Measurements from ENCODE around the gene CLN3. TPM values are rescaled to one million over a fixed set of nuclear protein-coding genes. Genes with fewer than 3 reads are reported as not detected.

CLN3 gene
- total and polyA plus RNA-seq, 9 of the 15 experiments (the other 6 are each of a cell fraction or from before 2014, with no cell fraction given): 2.5 to 27.1 (median 11.6) TPM

DNA sequence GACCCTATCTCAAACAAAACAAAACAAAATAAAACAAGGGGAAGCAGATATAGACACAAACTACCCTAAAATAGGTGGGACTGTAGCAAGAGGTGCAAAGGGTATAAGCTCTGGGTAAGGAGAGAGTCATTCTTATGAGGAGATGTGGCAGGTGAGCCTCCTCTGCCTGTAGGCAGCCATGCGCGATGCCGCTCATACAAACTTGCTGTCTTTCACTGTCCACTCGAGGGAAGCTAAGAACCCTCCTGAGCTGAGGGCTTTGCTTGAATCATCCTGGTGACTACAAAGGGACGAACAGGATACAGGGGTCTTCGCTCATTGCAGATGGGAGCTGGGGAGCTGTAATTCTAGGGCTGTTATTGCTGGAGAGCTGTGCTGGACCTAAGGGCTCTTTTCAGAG, 29.6 kb upstream of the CLN3 start:
- ATAC-seq: no peak
- CTCF ChIA-PET (ENCODE audit: low intra/inter-chr PET ratio): no interaction called here
- Histone ChIP-seq H3K4me3 (no peak overlapping the region), H3K27me3 (ENCODE audit: control insufficient read depth in 2 of 2, insufficient read depth in 2 of 2, low read length in 2 of 2) (no peaks in the 10 kb centered on the region; a peak in 1 of 5 replicates), H3K79me2 (ENCODE audit: control insufficient read depth, insufficient read depth, low read length) (no peaks in the 10 kb centered on the region), H3K9me1 (ENCODE audit: control insufficient read depth, insufficient read depth, low read length) (no peaks in the 10 kb centered on the region), H4K20me1 (replicated peaks; ENCODE audit: control insufficient read depth, insufficient read depth, low read length) (no peaks in the 10 kb centered on the region), H3K9me3 (replicated peaks; ENCODE audit: control insufficient read depth, insufficient read depth, low read depth, low read length) (no peaks in the 10 kb centered on the region), H3K4me1 (replicated peaks in 1 of 2; ENCODE audit: control insufficient read depth in 2 of 2, insufficient read depth in 2 of 2, low read length in 2 of 2) (peaks cover 0 to 9% of the 10 kb centered on the region in 2 experiments; a peak in 3 of 5 replicates), H3K9ac (ENCODE audit: insufficient read depth in 1 of 2, low read depth in 2 of 2, low read length in 2 of 2) (no peak overlapping the region; a peak in 1 of 4 replicates), H2AFZ (ENCODE audit: low read depth, low read length) (no peak overlapping the region), H3K4me2 (ENCODE audit: insufficient read depth, low read length) (no peak overlapping the region), H3K36me3 (ENCODE audit: control insufficient read depth, insufficient read depth, low read length) (no peaks in the 10 kb centered on the region), H3K27ac (ENCODE audit: extremely low read depth, low read depth, low read length) (no peak overlapping the region)
- FAIRE-seq: no peak
- TF ChIP-seq, protein P1, sequence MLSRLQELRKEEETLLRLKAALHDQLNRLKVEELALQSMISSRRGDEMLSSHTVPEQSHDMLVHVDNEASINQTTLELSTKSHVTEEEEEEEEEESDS (CRISPR knock-in tag; IDR thresholded peaks at IDR 0.05): no peak
- TF ChIP-seq RUNX1 (IDR thresholded peaks at IDR 0.05; ENCODE audit: low read depth) (no peak), MIER1 (IDR thresholded peaks at IDR 0.05; ENCODE audit: low read depth) (no peak), PRPF4 (IDR thresholded peaks at IDR 0.05; ENCODE audit: insufficient read depth, low read depth, low read length, poor library complexity, severe bottlenecking) (no peak), ZNF707 (CRISPR knock-in tag; conservative IDR thresholded peaks at IDR 0.05) (no peak), LEF1 (IDR thresholded peaks at IDR 0.05) (no peak), YY1 (IDR thresholded peaks at IDR 0.05; ENCODE audit: borderline replicate concordance in 1 of 3, control insufficient read depth in 1 of 3, extremely low read depth in 1 of 3, insufficient read depth in 3 of 3, insufficient read length in 1 of 3, insufficient replicate concordance in 2 of 3, low read depth in 1 of 3, low read length in 2 of 3) (no peak)
- TF ChIP-seq, protein P2, sequence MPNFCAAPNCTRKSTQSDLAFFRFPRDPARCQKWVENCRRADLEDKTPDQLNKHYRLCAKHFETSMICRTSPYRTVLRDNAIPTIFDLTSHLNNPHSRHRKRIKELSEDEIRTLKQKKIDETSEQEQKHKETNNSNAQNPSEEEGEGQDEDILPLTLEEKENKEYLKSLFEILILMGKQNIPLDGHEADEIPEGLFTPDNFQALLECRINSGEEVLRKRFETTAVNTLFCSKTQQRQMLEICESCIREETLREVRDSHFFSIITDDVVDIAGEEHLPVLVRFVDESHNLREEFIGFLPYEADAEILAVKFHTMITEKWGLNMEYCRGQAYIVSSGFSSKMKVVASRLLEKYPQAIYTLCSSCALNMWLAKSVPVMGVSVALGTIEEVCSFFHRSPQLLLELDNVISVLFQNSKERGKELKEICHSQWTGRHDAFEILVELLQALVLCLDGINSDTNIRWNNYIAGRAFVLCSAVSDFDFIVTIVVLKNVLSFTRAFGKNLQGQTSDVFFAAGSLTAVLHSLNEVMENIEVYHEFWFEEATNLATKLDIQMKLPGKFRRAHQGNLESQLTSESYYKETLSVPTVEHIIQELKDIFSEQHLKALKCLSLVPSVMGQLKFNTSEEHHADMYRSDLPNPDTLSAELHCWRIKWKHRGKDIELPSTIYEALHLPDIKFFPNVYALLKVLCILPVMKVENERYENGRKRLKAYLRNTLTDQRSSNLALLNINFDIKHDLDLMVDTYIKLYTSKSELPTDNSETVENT (CRISPR knock-in tag; IDR thresholded peaks at IDR 0.05): no peak
- TF ChIP-seq, protein P3, sequence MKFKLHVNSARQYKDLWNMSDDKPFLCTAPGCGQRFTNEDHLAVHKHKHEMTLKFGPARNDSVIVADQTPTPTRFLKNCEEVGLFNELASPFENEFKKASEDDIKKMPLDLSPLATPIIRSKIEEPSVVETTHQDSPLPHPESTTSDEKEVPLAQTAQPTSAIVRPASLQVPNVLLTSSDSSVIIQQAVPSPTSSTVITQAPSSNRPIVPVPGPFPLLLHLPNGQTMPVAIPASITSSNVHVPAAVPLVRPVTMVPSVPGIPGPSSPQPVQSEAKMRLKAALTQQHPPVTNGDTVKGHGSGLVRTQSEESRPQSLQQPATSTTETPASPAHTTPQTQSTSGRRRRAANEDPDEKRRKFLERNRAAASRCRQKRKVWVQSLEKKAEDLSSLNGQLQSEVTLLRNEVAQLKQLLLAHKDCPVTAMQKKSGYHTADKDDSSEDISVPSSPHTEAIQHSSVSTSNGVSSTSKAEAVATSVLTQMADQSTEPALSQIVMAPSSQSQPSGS (CRISPR knock-in tag; IDR thresholded peaks at IDR 0.05): no peak
- intact Hi-C loops (cut with micrococcal nuclease) (loop anchor here (10.0 kb wide), 1 partner anchor 247 kb away; no protein-coding TSS in a partner anchor), in situ Hi-C loops (cut with MboI) (no loop called here)
- no peak for DNase-seq (ENCODE audit: extremely low read depth in 1 of 4, low spot score in 3 of 4)
- WGBS (ENCODE audit: insufficient coverage, low coverage, missing lambda C conversion rate): 57% methylated on average over 6 of the region's 6 CpGs
- BruUV-seq (replicated peaks): no TSS peak
- POLR2A ChIA-PET: no interaction called here
